Mucosa of descending colon (tissue), 3 donors: ENCODE results near the gene FRMD3. TPM values are rescaled to one million over a fixed set of nuclear protein-coding genes. Genes with fewer than 3 reads are reported as not detected.
"Not testable (repeated sequence)": the region's sequence is repeated elsewhere in the genome, so short reads cannot be mapped to it uniquely, and the experiment has no call there.

Source experiments
- ATAC-seq: fragments of 200-7000 bp; cut with Tn5 transposase; one replicate; pipeline ENCODE4 v1.9.1; 2020; ENCODE audit warnings: mild to moderate bottlenecking, moderate library complexity
- DNase-seq, 3 donors: peaks; one replicate each; pipeline ENCODE4 v3.0.0-alpha.2; 2020
- H3K36me3 ChIP-seq: fragments of 200-600 bp; one replicate; pipeline ENCODE4 v1.8.0; 2021; ENCODE audit warnings: low read depth, mild to moderate bottlenecking
- H3K4me1 ChIP-seq: fragments of 200-600 bp; one replicate; pipeline ENCODE4 v1.8.0; 2021; ENCODE audit warnings: low read depth, mild to moderate bottlenecking
- H3K4me3 ChIP-seq: fragments of 200-600 bp; one replicate; pipeline ENCODE4 v1.8.0; 2021; ENCODE audit warnings: mild to moderate bottlenecking
- H3K9me3 ChIP-seq: fragments of 200-600 bp; one replicate; pipeline ENCODE4 v1.8.0; 2021; ENCODE audit warnings: mild to moderate bottlenecking
- intact Hi-C, 2 donors: fragments of 100-400 bp; cut with DNase I in 1 of 2; cut with micrococcal nuclease in 1 of 2; formaldehyde crosslinking; loops; one replicate each; pipeline versions ENCODE4 v1.11.0 to v1.11.1; 2022; cut with DNase I, micrococcal nuclease
- total RNA-seq, 3 donors: library from RNA; stranded (reverse); fragmentation: NEBNext Ultra II Directional in 2 of 3; extraction: Animal tissue kit (Norgen Biotek cat#: 25700) in 2 of 3; gene quantifications; one replicate each; pipeline versions ENCODE4 v1.2.1 to v1.2.4, GENCODE V29; 2021 to 2023
- TF ChIP-seq, protein P1 (sequence below): fragments of 200-600 bp; IDR thresholded peaks from one replicate; pipeline ENCODE4 v1.8.0; 2022; ENCODE audit warnings: antibody characterized with exemption, mild to moderate bottlenecking
- donor health status: DM: no; HTN: no; CAD: no; lungs with moderate emphysema.
- donor health status: DM: no; HTN: no; CAD: no.
- donor health status: DM: no; HTN: yes; CAD: no.

FRMD3 gene
- total RNA-seq, 3 donors from 2014 or later = 12.2 to 27.4 (median 25.0) TPM

DNA sequence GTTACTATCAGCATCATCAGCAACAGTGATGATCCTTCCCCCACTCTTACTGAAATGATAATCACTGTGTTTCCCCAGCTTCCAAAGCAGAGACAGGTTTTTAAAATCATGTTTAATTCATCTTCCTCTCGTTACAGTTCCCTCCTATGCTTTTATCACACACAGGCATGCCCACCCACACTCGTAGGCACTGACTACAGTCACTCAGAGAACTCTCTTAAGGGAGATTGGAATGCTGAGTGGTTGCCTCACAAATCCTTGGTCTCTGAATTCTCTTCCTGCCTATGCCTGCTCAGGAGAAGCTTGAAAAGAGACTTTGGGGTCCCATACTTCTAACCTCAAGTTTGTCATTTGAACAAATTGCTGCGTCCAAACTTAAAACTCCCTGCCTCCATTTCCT is 179.2 kb downstream of the FRMD3 start:
- DNase-seq = no peak
- ATAC-seq = no peak
- H3K4me3 ChIP-seq = no peak overlapping the region
- H3K9me3 ChIP-seq = no peaks in the 10 kb centered on the region
- no peaks in the 10 kb centered on the region for H3K36me3 ChIP-seq
- TF ChIP-seq, protein P1, sequence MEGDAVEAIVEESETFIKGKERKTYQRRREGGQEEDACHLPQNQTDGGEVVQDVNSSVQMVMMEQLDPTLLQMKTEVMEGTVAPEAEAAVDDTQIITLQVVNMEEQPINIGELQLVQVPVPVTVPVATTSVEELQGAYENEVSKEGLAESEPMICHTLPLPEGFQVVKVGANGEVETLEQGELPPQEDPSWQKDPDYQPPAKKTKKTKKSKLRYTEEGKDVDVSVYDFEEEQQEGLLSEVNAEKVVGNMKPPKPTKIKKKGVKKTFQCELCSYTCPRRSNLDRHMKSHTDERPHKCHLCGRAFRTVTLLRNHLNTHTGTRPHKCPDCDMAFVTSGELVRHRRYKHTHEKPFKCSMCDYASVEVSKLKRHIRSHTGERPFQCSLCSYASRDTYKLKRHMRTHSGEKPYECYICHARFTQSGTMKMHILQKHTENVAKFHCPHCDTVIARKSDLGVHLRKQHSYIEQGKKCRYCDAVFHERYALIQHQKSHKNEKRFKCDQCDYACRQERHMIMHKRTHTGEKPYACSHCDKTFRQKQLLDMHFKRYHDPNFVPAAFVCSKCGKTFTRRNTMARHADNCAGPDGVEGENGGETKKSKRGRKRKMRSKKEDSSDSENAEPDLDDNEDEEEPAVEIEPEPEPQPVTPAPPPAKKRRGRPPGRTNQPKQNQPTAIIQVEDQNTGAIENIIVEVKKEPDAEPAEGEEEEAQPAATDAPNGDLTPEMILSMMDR = no peak
- intact Hi-C loops = no loop called here
- no peaks in the 10 kb centered on the region for H3K4me1 ChIP-seq

DNA sequence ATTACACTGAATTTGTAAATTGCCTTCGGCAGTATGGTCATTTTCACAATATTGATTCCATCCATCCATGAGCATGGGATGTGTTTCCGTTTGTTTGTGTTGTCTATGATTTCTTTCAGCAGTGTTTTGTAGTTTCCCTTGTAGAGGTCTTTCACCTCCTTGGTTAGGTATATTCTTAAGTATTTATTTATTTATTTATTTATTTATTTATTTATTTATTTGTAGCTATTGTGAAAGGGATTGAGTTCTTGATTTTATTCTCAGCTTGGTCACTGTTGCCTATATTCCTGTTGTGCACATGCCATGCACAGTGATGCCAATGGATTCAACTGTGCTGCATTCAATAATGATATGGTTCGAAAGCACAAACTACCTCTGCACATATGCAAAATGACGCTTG is 179.7 kb downstream of the FRMD3 start:
- ATAC-seq, H3K4me3 ChIP-seq, H3K4me1 ChIP-seq, H3K36me3 ChIP-seq, intact Hi-C loops, H3K9me3 ChIP-seq, DNase-seq: not testable (repeated sequence)

DNA sequence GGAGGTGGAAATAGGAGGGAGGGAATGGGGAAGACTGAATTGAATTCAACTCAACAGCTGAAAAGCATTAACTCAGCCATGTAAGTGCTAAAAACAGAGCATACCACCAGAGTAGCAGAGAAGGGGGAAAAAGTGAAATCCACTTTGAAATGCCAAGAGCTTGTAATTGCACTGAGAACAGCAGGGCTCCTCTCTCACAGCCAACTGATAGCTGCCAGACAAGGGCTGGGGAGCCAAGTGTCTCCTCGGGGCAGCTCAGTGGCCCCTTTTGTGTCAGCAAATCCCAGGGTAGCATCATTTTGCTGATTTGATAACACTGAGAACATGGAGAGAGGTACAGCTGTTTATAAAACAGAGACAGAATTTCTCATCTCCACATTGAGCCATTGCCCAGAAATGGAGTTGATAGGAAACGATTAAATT is 182.5 kb downstream of the FRMD3 start:
- TF ChIP-seq, protein P1 = no peak
- no peaks in the 10 kb centered on the region for H3K9me3 ChIP-seq
- no peak overlapping the region for H3K4me3 ChIP-seq
- intact Hi-C loops = no loop called here
- ATAC-seq (no peak), DNase-seq (no peak)
- H3K4me1 ChIP-seq = no peaks in the 10 kb centered on the region
- H3K36me3 ChIP-seq = no peaks in the 10 kb centered on the region

DNA sequence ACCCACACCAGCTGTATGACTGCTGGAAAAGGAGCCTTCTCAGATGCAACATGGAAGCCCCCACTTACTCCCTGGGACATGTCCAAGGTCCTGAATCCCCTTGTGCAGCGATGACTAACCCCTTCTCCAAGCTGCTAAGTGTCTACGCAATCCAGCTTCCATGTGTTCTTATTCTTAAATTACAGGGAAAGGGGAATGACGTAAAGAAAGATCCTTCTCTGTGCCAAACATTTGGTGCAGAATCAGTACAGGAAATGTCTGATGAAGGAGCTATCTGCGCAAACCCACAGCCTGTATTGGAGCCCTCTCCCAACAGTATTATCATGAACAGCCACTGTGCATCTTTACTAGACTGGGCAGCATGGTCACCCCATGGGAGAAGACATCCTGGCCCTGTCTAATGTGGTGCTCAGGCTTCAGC is 183.2 kb downstream of the FRMD3 start:
- DNase-seq (no peak), ATAC-seq (no peak)
- no peaks in the 10 kb centered on the region for H3K4me1 ChIP-seq
- no peak overlapping the region for H3K4me3 ChIP-seq
- intact Hi-C loops = no loop called here
- H3K9me3 ChIP-seq = no peaks in the 10 kb centered on the region
- H3K36me3 ChIP-seq = no peaks in the 10 kb centered on the region
- TF ChIP-seq, protein P1 = no peak

DNA sequence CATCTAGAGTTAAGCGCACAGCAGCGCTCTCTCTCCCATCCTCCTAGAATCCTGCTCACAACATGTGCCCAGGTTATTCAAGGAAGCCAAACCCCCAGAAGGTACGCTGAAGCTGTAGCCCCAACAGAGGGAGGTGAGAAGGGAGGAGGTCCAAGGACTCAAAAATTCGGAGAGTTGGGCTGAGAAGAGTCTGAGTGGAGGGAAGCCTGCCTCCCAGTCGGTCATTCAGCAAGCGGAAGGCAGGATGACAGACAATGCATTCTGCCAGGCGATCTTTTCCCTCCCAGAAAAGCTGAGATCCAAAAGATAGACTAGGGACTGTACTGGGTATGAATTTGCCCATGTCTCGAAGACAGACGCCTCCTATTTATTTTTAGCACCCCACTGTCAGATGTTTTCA is 189.2 kb downstream of the FRMD3 start:
- Histone ChIP-seq H3K4me1 (no peaks in the 10 kb centered on the region), H3K9me3 (no peaks in the 10 kb centered on the region), H3K4me3 (no peak overlapping the region), H3K36me3 (no peaks in the 10 kb centered on the region)
- ATAC-seq = no peak
- TF ChIP-seq, protein P1 = no peak
- no peak for DNase-seq
- intact Hi-C loops = no loop called here

DNA sequence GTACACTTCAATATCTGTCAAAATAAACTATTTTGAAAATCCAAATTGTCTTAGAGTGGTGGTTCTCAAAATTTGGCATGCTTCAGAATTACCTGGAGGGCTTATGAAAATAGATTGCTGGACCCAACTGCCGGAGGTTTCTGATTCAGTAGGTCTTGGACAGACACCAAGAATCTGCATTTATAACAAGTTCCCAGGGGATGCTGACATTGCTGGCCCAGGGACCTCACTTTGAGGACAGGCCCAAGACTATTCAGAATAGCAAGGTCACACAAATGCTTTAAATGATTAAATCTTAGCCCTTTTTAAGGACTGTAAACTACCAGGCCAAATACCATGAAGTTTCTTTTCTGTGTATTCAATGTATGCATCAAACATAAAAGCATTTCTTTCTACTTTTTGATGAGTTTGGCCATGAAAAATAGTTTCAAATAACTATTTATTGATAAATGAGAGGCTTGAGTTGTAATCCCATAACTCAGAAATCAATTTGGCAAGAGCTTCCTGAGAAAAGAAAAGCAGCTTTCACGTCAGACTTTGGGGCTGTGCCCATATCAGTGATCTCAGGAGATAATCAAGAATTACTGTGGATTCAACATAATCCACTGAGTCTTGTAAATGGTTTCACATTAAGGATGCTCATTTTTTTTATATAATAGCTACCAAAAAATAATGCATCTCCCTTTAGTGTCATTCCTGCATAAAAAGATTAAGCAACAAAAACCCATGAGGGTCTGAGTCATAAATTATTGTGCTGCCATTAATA is 191.4 kb downstream of the FRMD3 start:
- intact Hi-C loops = no loop called here
- H3K4me3 ChIP-seq = no peak overlapping the region
- DNase-seq (no peak), ATAC-seq (no peak)
- no peaks in the 10 kb centered on the region for H3K9me3 ChIP-seq
- no peaks in the 10 kb centered on the region for H3K36me3 ChIP-seq
- TF ChIP-seq, protein P1 = no peak
- no peaks in the 10 kb centered on the region for H3K4me1 ChIP-seq
